Lung (tissue), 12 donors: ENCODE measurements around the gene PLXNA2. TPM values are rescaled to one million over a fixed set of nuclear protein-coding genes. Genes with fewer than 3 reads are reported as not detected.

Experiments
- ATAC-seq: fragments of 200-7000 bp; cut with Tn5 transposase; one replicate; pipeline ENCODE4 v1.9.1; 2020; ENCODE audit warnings: moderate number of reproducible peaks; ENCODE audit not compliant: insufficient read depth, low FRiP score
- DNase-seq, 3 donors: peaks; one replicate each; pipeline ENCODE4 v3.0.0-alpha.2; 2013 to 2017
- H3K27ac ChIP-seq, 2 donors: one replicate each; pipeline ENCODE4 v1.5.1; 2013; ENCODE audit warnings: mild to moderate bottlenecking in 2 of 2, moderate library complexity in 2 of 2, control low read depth in 1 of 2, inconsistent platforms in 1 of 2, low read depth in 1 of 2, low read length in 1 of 2
- H3K27me3 ChIP-seq, 3 donors: one replicate each; pipeline ENCODE4 v1.5.1; 2013; ENCODE audit warnings: low read length in 2 of 3; ENCODE audit not compliant: control insufficient read depth in 3 of 3, insufficient read depth in 3 of 3
- H3K36me3 ChIP-seq, 4 donors: one replicate each; pipeline ENCODE4 v1.5.1; 2013; ENCODE audit warnings: low read length in 4 of 4, mild to moderate bottlenecking in 1 of 4, moderate library complexity in 1 of 4; ENCODE audit not compliant: control insufficient read depth in 4 of 4, insufficient read depth in 4 of 4
- H3K4me1 ChIP-seq, 5 donors: one replicate each; pipeline ENCODE4 v1.5.1; 2013; ENCODE audit warnings: low read length in 5 of 5, mild to moderate bottlenecking in 2 of 5, moderate library complexity in 1 of 5; ENCODE audit not compliant: control insufficient read depth in 5 of 5, insufficient read depth in 5 of 5
- H3K4me3 ChIP-seq: one replicate; pipeline ENCODE4 v1.5.1; 2013; ENCODE audit warnings: mild to moderate bottlenecking, control low read depth, moderate library complexity
- H3K9ac ChIP-seq, 2 donors: one replicate each; pipeline ENCODE4 v1.5.1; 2013; ENCODE audit warnings: low read length in 2 of 2, control low read depth in 1 of 2; ENCODE audit not compliant: insufficient read depth in 1 of 2
- H3K9me3 ChIP-seq, 4 donors: one replicate each; pipeline ENCODE4 v1.5.1; 2013; ENCODE audit warnings: low read length in 3 of 4, mild to moderate bottlenecking in 1 of 4, moderate library complexity in 1 of 4; ENCODE audit not compliant: control insufficient read depth in 4 of 4, insufficient read depth in 3 of 4
- CTCF ChIP-seq: IDR thresholded peaks from 2 replicates; pipeline ENCODE4 v1.5.1; 2012; ENCODE audit warnings: mild to moderate bottlenecking; ENCODE audit errors: control extremely low read depth, extremely low read depth
- WGBS, 2 donors: extraction: QIAGEN DNeasy Blood & Tissue Kit; methylation state at CpG; one replicate each; pipeline ENCODE4 v1.1.7; 2013; 5-methylcytosine and 5-hydroxymethylcytosine counted together
- polyA plus RNA-seq, 2 donors: library from polyadenylated mRNA; stranded (reverse); fragments of 200-250 nt; gene quantifications; one replicate each; pipeline ENCODE4 v1.2.1, GENCODE V29; 2013
- total RNA-seq, 2 donors: library from RNA; depleted of rRNA in 1 of 2; stranded (reverse); fragments of >200 nt in 1 of 2; gene quantifications; one replicate each; pipeline ENCODE4 v1.2.1, GENCODE V29; 2014 to 2021
- donor health status: control.
- donor health status: control.
- donor health status: Bipolar disorder and iron deficiency.
- donor health status: healthy.
- donor health status: DM: yes; HTN: yes; CAD: no.

PLXNA2 gene
- total and polyA plus RNA-seq, 4 donors = 13.2 to 118 (median 32.6) TPM

GRCh38 chr1:208235982-208236761, 8.0 kb downstream of the PLXNA2 start:
- peak overlapping the region in 1 of 2 donors; percentile 6 for H3K9ac ChIP-seq
- no peaks in the 10 kb centered on the region for H3K27me3 ChIP-seq
- H3K36me3 ChIP-seq = peaks cover 0 to 6% (median 2%) of the 10 kb centered on the region in 4 donors
- no peak for TF ChIP-seq CTCF
- peaks cover 6 to 91% (median 41%) of the 10 kb centered on the region in 5 donors for H3K4me1 ChIP-seq
- no peaks in the 10 kb centered on the region for H3K9me3 ChIP-seq
- no peak overlapping the region for H3K4me3 ChIP-seq
- DNase-seq = peak; percentile 61 to 76 (median 61)
- peak; percentile 51 for ATAC-seq
- WGBS, 2 donors = 11 to 18% methylated on average over 17 of the region's 17 CpGs
- peak overlapping the region; percentile 65 to 78 for H3K27ac ChIP-seq

GRCh38 chr1:208235356-208235981, 8.7 kb downstream of the PLXNA2 start:
- DNase-seq (no peak), ATAC-seq (no peak)
- Histone ChIP-seq H3K4me3 (no peak overlapping the region), H3K36me3 (peaks cover 0 to 6% (median 2%) of the 10 kb centered on the region in 4 donors), H3K9me3 (no peaks in the 10 kb centered on the region), H3K27ac (peak overlapping the region; percentile 55 to 78), H3K4me1 (peaks cover 6 to 95% (median 43%) of the 10 kb centered on the region in 5 donors), H3K27me3 (no peaks in the 10 kb centered on the region), H3K9ac (peak overlapping the region in 1 of 2 donors; percentile 6)
- TF ChIP-seq CTCF = no peak
- WGBS, 2 donors = 59 to 65% methylated on average over 9 of the region's 9 CpGs

- TF ChIP-seq CTCF = no peak
- peaks cover 0 to 7% (median 4%) of the 10 kb centered on the region in 4 donors for H3K36me3 ChIP-seq
- 62 to 84% methylated on average over 5 of the region's 5 CpGs for WGBS, 2 donors
- H3K4me3 ChIP-seq = no peak overlapping the region
- no peak overlapping the region for H3K9ac ChIP-seq
- no peak for DNase-seq
- H3K27me3 ChIP-seq = no peaks in the 10 kb centered on the region
- peaks cover 6 to 95% (median 50%) of the 10 kb centered on the region in 5 donors for H3K4me1 ChIP-seq
- H3K9me3 ChIP-seq = no peaks in the 10 kb centered on the region
- H3K27ac ChIP-seq = peak overlapping the region in 1 of 2 donors; percentile 55
- ATAC-seq = no peak
Observed at GRCh38 chr1:208234721-208235120, 9.5 kb downstream of the PLXNA2 start.
